MM.1S (cell line): ENCODE results near the gene SUCLA2.

Experiments used
- CTCF ChIP-seq: fragments of 300-600 bp; sonication (generic); IDR thresholded peaks from 2 replicates; pipeline ENCODE4 v1.5.1; 2016; ENCODE audit warnings: antibody characterized with exemption, low read length, mixed read lengths
- EZH2 ChIP-seq: fragments of 300-600 bp; sonication (generic); optimal IDR thresholded peaks from 2 replicates; pipeline ENCODE3; 2017; ENCODE audit warnings: low read depth, mild to moderate bottlenecking, antibody characterized with exemption, low read length, mixed read lengths
- EZH2phosphoT487 ChIP-seq: fragments of 300-600 bp; sonication (generic); IDR thresholded peaks from 2 replicates; pipeline ENCODE4 v1.6.1; 2018; ENCODE audit warnings: antibody characterized with exemption, low read length

GRCh38 chr13:48006396-48006795, 5.3 kb upstream of the SUCLA2 start:
- TF ChIP-seq CTCF (no peak), EZH2phosphoT487 (no peak), EZH2 (no peak)
